DND-41 (cell line): ENCODE data around the gene GPR15LG.
A peak's percentile ranks its signal among the peaks of the same experiment; 100 is the strongest.

ENCODE experiments used
- EZH2 ChIP-seq: IDR thresholded peaks from 3 replicates; pipeline ENCODE4 v1.6.1; 2012; ENCODE audit warnings: borderline replicate concordance, low read depth, mild to moderate bottlenecking, moderate library complexity, low read length, inconsistent platforms; ENCODE audit not compliant: severe bottlenecking
- TF ChIP-seq, protein P1 (sequence below): IDR thresholded peaks from 2 replicates; pipeline ENCODE4 v1.5.1; 2012; ENCODE audit warnings: borderline replicate concordance, low read length, moderate library complexity, mild to moderate bottlenecking; ENCODE audit not compliant: poor library complexity, severe bottlenecking; ENCODE audit errors: extremely low read depth

DNA sequence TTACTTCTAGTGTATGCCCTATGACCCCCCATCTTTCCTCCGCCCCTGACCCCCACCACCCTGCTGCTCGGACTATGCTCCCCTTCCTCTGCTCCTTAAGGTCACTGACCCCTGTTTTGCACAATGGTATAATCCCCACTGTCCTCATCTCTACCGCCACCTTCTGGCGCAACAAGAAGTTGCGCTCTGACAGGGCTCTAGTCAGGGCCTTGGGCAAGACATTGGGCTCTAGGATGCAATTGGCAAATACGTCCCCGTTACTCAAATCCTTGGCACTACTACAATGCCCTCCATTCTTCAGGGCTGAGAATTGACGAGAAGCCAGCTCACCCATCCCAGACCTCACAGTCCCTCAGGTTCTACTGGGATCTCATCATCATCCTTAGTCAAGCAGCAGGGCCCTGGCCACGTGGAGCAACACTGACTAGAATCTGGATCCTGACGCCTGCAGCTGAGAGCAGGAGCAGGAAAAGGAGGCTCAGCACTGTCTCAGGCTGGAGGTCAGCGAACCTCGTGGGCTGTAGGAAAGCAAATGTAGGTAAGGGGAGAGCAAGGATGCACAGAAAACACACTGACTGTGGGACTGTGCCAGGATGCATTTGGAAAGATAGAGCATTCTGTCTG is 41.1 kb downstream of the GPR15LG start:
- TF ChIP-seq, protein P1, sequence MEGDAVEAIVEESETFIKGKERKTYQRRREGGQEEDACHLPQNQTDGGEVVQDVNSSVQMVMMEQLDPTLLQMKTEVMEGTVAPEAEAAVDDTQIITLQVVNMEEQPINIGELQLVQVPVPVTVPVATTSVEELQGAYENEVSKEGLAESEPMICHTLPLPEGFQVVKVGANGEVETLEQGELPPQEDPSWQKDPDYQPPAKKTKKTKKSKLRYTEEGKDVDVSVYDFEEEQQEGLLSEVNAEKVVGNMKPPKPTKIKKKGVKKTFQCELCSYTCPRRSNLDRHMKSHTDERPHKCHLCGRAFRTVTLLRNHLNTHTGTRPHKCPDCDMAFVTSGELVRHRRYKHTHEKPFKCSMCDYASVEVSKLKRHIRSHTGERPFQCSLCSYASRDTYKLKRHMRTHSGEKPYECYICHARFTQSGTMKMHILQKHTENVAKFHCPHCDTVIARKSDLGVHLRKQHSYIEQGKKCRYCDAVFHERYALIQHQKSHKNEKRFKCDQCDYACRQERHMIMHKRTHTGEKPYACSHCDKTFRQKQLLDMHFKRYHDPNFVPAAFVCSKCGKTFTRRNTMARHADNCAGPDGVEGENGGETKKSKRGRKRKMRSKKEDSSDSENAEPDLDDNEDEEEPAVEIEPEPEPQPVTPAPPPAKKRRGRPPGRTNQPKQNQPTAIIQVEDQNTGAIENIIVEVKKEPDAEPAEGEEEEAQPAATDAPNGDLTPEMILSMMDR: peak; percentile 75
- no peak for TF ChIP-seq EZH2
